K562 (cell line): ENCODE data around the gene RBM34. TPM values are rescaled to one million over a fixed set of nuclear protein-coding genes. Genes with fewer than 3 reads are reported as not detected.

Experiments used
- ATAC-seq: fragments of 200-7000 bp; cut with Tn5 transposase; 3 replicates; pipeline ENCODE4 v1.9.1; 2020; ENCODE audit warnings: moderate library complexity
- BruUV-seq: library from RNA; stranded (reverse); fragments of 400-500 nt; replicated peaks from 2 replicates; lab custom pipeline; 2021; lab: Mats Ljungman, UMichigan
- CTCF ChIA-PET: fragments of 300-600 bp; formaldehyde crosslinking; extraction: SDS; loops from one replicate; lab custom pipeline; 2021; ENCODE audit warnings: low intra/inter-chr PET ratio; lab: Yijun Ruan, JAX
- POLR2A ChIA-PET: fragments of 300-600, 350-650 bp; sonication (Branson Sonifier 250); formaldehyde crosslinking; extraction: SDS; loops from one replicate; lab custom pipeline; 2021; ENCODE audit warnings: antibody characterized with exemption, inconsistent platforms; lab: Yijun Ruan, JAX
- DNase-seq, 4 experiments: peaks; one replicate each; pipeline versions ENCODE4 v3.0.0 to v3.0.0-alpha.2; 2011 to 2018; ENCODE audit warnings: low spot score in 3 of 4, mixed read lengths in 3 of 4; ENCODE audit errors: extremely low read depth in 1 of 4
- FAIRE-seq: peaks from 2 replicates; lab custom pipeline; 2011; peaks lifted over from hg19 to GRCh38; lab: Jason Lieb, UNC
- H2AFZ ChIP-seq: 2 replicates; pipeline ENCODE4 v1.6.0; 2011; ENCODE audit warnings: low read depth, low read length, control low read depth, inconsistent platforms
- H3K27ac ChIP-seq: fragments of 200-600 bp; 3 replicates; pipeline ENCODE4 v1.8.0; 2011; ENCODE audit warnings: low read depth, mild to moderate bottlenecking, control low read depth, inconsistent platforms, low read length, moderate library complexity, mixed read lengths; ENCODE audit errors: extremely low read depth
- H3K27me3 ChIP-seq, 2 experiments: fragments of 300-600 bp in 1 of 2; 2 replicates in 1 of 2; 3 replicates in 1 of 2; pipeline versions ENCODE4 v1.6.0 to v1.8.0; 2011; ENCODE audit warnings: inconsistent platforms in 2 of 2, low read length in 2 of 2, mild to moderate bottlenecking in 1 of 2, mixed read lengths in 1 of 2, moderate library complexity in 1 of 2; ENCODE audit not compliant: control insufficient read depth in 2 of 2, insufficient read depth in 2 of 2
- H3K36me3 ChIP-seq: fragments of 300-600 bp; 3 replicates; pipeline ENCODE4 v1.8.0; 2011; ENCODE audit warnings: mild to moderate bottlenecking, low read length, inconsistent platforms; ENCODE audit not compliant: control insufficient read depth, insufficient read depth
- H3K4me1 ChIP-seq, 2 experiments: fragments of 200-600 bp in 1 of 2; replicated peaks in 1 of 2; 2 replicates in 1 of 2; 3 replicates in 1 of 2; pipeline versions ENCODE4 v1.5.1 to v1.8.0; 2011; ENCODE audit warnings: inconsistent platforms in 2 of 2, low read length in 2 of 2, mild to moderate bottlenecking in 1 of 2, mixed read lengths in 1 of 2, moderate library complexity in 1 of 2; ENCODE audit not compliant: control insufficient read depth in 2 of 2, insufficient read depth in 2 of 2
- H3K4me2 ChIP-seq: 2 replicates; pipeline ENCODE4 v1.6.1; 2011; ENCODE audit warnings: low read length, control low read depth, inconsistent platforms, mixed read lengths; ENCODE audit not compliant: insufficient read depth
- H3K4me3 ChIP-seq: fragments of 200-600 bp; sonication (generic), shearing (Covaris generic); 2 replicates; pipeline ENCODE4 v1.5.1; 2016; ENCODE audit warnings: control low read depth, inconsistent platforms
- H3K79me2 ChIP-seq: fragments of 200-600 bp; 3 replicates; pipeline ENCODE4 v1.8.0; 2011; ENCODE audit warnings: low read length, inconsistent platforms; ENCODE audit not compliant: control insufficient read depth, insufficient read depth
- H3K9ac ChIP-seq, 2 experiments: 2 replicates each; pipeline versions ENCODE4 v1.6.0 to v1.6.1; 2011; ENCODE audit warnings: low read depth in 2 of 2, low read length in 2 of 2, control low read depth in 1 of 2, inconsistent platforms in 1 of 2, mild to moderate bottlenecking in 1 of 2, mixed read lengths in 1 of 2; ENCODE audit not compliant: insufficient read depth in 1 of 2
- H3K9me1 ChIP-seq: one replicate; pipeline ENCODE4 v1.6.0; 2011; ENCODE audit warnings: inconsistent platforms, mild to moderate bottlenecking, low read length, moderate library complexity; ENCODE audit not compliant: control insufficient read depth, insufficient read depth
- H3K9me3 ChIP-seq: replicated peaks from 2 replicates; pipeline ENCODE4 v1.5.1; 2011; ENCODE audit warnings: low read depth, low read length, inconsistent platforms; ENCODE audit not compliant: control insufficient read depth, insufficient read depth
- H4K20me1 ChIP-seq: replicated peaks from 2 replicates; pipeline ENCODE4 v1.6.1; 2011; ENCODE audit warnings: low read length, inconsistent platforms, mixed read lengths; ENCODE audit not compliant: control insufficient read depth, insufficient read depth
- ARNT ChIP-seq, 2 experiments: fragments of 450-650 bp; IDR thresholded peaks; 2 replicates each; pipeline ENCODE4 v1.6.1; 2016; ENCODE audit warnings: mild to moderate bottlenecking in 1 of 2
- KLF16 ChIP-seq: IDR thresholded peaks from 2 replicates; pipeline ENCODE4 v1.6.1; 2016; ENCODE audit warnings: antibody characterized with exemption
- NRF1 ChIP-seq, 2 experiments: fragments of 450-650 bp; IDR thresholded peaks in 1 of 2; conservative IDR thresholded peaks in 1 of 2; 2 replicates each; pipeline ENCODE4 v1.6.1; 2014; ENCODE audit warnings: mild to moderate bottlenecking in 2 of 2
- XRCC5 ChIP-seq: fragments of 200-400 bp; formaldehyde crosslinking; IDR thresholded peaks from 2 replicates; pipeline ENCODE4 v1.6.1; 2017; ENCODE audit warnings: low read depth, mild to moderate bottlenecking, low read length
- ZNF274 ChIP-seq: IDR thresholded peaks from 2 replicates; pipeline ENCODE4 v1.6.1; 2011; ENCODE audit warnings: low read depth, mild to moderate bottlenecking, low read length, moderate library complexity, borderline replicate concordance
- WGBS: fragments of 100-300 bp; shearing (Covaris generic); methylation state at CpG from one replicate; pipeline ENCODE4 v1.1.6; 2016; ENCODE audit warnings: low coverage, mixed read lengths; ENCODE audit not compliant: insufficient coverage; ENCODE audit errors: missing lambda C conversion rate; 5-methylcytosine and 5-hydroxymethylcytosine counted together
- in situ Hi-C: fragments of 300-500 bp; cut with MboI; formaldehyde crosslinking; loops from 4 replicates; pipeline ENCODE4 v1.15.0; 2018; ENCODE audit warnings: inconsistent platforms, mixed read lengths
- intact Hi-C: fragments of 100-400 bp; cut with micrococcal nuclease; formaldehyde crosslinking; loops from 2 replicates; pipeline ENCODE4 v1.14.2; 2022
- polyA plus RNA-seq, 8 experiments: library from polyadenylated mRNA; depleted of rRNA in 4 of 8; stranded (reverse) in 5 of 8; unstranded in 3 of 8; fragments of >200 nt; fragmentation: Nextera tagmentation in 2 of 8; fragmentation: Illumina TruSeq in 1 of 8; extraction: Ambion mirVana in 2 of 8; extraction: Trizol in 1 of 8; gene quantifications; 2 replicates each; pipeline versions ENCODE4 v1.2.1 to v1.2.3, GENCODE V29; 2011 to 2014; ENCODE audit warnings: inconsistent platforms in 1 of 8, missing spikeins in 1 of 8
- total RNA-seq, 7 experiments: library from RNA; depleted of rRNA in 6 of 7; stranded (reverse); fragments of >200 nt in 6 of 7; fragmentation: Illumina TruSeq in 2 of 7; extraction: Trizol in 2 of 7; gene quantifications; 2 replicates each; pipeline versions ENCODE4 v1.2.1 to v1.2.3, GENCODE V29; 2011 to 2021; ENCODE audit warnings: low replicate concordance in 1 of 7
- TF ChIP-seq, protein P1 (sequence below): sonication (generic); formaldehyde crosslinking; IDR thresholded peaks from 2 replicates; pipeline ENCODE4 v1.8.0; 2022; ENCODE audit warnings: mild to moderate bottlenecking, missing genetic modification reagents, borderline replicate concordance
- TF ChIP-seq, protein P2 (sequence below): fragments of 250-450 bp; sonication (Bioruptor Pico); IDR thresholded peaks from 2 replicates; pipeline ENCODE4 v1.9.0; 2021; ENCODE audit warnings: mild to moderate bottlenecking
- TF ChIP-seq, protein P3 (sequence below): fragments of 250-450 bp; sonication (Bioruptor Pico); IDR thresholded peaks from 2 replicates; pipeline ENCODE4 v1.8.0; 2022; ENCODE audit warnings: inconsistent platforms, mild to moderate bottlenecking, moderate library complexity, borderline replicate concordance
- TF ChIP-seq, protein P4 (sequence below): sonication (generic); formaldehyde crosslinking; IDR thresholded peaks from 2 replicates; pipeline ENCODE4 v1.8.1; 2022; ENCODE audit warnings: missing genetic modification reagents

The RBM34 gene
- total and polyA plus RNA-seq, 9 of the 15 experiments (the other 6 are each of a cell fraction or from before 2014, with no cell fraction given) = 64.0 to 178 (median 124) TPM

DNA sequence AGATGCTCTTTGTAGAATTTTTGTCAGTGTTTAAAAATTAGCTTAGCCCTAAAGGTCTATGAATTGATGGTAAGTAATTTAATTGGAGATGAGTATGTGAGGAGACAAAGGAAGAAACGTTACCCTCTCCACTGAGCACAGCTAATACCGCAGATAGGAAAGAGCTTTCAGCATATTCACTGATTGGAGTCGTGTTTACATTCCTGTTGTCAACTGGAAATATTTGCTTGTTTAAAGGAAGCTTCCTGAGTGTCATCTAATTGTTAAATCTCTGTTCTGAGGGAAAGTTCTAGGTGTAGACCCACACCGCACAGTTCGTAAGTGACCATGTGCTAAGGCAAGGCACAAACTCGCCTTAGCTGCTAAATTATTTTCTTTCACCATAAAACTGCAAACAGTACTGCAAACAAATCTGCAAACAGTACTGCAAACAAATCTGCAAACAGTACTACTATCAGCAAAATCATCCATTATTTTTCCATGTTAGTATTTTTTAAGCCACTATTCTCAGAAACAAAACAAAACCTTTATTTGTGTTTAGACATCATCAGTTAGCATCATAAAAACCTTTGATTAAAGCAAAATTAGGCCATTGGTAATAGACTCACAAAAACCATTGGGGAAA, 65.0 kb downstream of the RBM34 start:
- H3K9me3 ChIP-seq = 0 out of 2 replicates have a peak, but pooled peaks cover 2% of the 10 kb centered on the region
- intact Hi-C loops = no loop called here
- no peak overlapping the region for H3K4me3 ChIP-seq
- no peak overlapping the region for H2AFZ ChIP-seq
- BruUV-seq = no TSS peak
- in situ Hi-C loops = loop anchor here (10.0 kb wide), 4 partner anchors 319 to 971 kb away; no protein-coding TSS in a partner anchor
- H3K9me1 ChIP-seq = no peaks in the 10 kb centered on the region
- ATAC-seq (no peak), FAIRE-seq (no peak), DNase-seq (no peak)
- no peak overlapping the region for H3K4me2 ChIP-seq
- no peaks in the 10 kb centered on the region for H4K20me1 ChIP-seq
- ChIA-PET POLR2A (interaction anchor here (0.6 to 1.0 kb wide), 6 partner anchors 8 to 1742 kb away, joined by 3 read pairs; no protein-coding TSS in a partner anchor), CTCF (no interaction called here)
- H3K27ac ChIP-seq = no peak overlapping the region
- no peak overlapping the region for H3K9ac ChIP-seq
- TF ChIP-seq, protein P1, sequence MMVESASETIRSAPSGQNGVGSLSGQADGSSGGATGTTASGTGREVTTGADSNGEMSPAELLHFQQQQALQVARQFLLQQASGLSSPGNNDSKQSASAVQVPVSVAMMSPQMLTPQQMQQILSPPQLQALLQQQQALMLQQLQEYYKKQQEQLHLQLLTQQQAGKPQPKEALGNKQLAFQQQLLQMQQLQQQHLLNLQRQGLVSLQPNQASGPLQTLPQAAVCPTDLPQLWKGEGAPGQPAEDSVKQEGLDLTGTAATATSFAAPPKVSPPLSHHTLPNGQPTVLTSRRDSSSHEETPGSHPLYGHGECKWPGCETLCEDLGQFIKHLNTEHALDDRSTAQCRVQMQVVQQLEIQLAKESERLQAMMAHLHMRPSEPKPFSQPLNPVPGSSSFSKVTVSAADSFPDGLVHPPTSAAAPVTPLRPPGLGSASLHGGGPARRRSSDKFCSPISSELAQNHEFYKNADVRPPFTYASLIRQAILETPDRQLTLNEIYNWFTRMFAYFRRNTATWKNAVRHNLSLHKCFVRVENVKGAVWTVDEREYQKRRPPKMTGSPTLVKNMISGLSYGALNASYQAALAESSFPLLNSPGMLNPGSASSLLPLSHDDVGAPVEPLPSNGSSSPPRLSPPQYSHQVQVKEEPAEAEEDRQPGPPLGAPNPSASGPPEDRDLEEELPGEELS (CRISPR knock-in tag) = no peak
- no peak for TF ChIP-seq ARNT (IDR thresholded peaks at IDR 0.05)
- no peak for TF ChIP-seq XRCC5
- TF ChIP-seq, protein P2, sequence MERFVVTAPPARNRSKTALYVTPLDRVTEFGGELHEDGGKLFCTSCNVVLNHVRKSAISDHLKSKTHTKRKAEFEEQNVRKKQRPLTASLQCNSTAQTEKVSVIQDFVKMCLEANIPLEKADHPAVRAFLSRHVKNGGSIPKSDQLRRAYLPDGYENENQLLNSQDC (CRISPR knock-in tag) = no peak
- TF ChIP-seq, protein P3, sequence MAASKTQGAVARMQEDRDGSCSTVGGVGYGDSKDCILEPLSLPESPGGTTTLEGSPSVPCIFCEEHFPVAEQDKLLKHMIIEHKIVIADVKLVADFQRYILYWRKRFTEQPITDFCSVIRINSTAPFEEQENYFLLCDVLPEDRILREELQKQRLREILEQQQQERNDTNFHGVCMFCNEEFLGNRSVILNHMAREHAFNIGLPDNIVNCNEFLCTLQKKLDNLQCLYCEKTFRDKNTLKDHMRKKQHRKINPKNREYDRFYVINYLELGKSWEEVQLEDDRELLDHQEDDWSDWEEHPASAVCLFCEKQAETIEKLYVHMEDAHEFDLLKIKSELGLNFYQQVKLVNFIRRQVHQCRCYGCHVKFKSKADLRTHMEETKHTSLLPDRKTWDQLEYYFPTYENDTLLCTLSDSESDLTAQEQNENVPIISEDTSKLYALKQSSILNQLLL (CRISPR knock-in tag) = no peak
- TF ChIP-seq NRF1 (conservative IDR thresholded peaks at IDR 0.05 in 1 of 2, IDR thresholded peaks at IDR 0.05 in 1 of 2) = no peak
- no peak for TF ChIP-seq KLF16
- TF ChIP-seq ZNF274 = no peak
- TF ChIP-seq, protein P4, sequence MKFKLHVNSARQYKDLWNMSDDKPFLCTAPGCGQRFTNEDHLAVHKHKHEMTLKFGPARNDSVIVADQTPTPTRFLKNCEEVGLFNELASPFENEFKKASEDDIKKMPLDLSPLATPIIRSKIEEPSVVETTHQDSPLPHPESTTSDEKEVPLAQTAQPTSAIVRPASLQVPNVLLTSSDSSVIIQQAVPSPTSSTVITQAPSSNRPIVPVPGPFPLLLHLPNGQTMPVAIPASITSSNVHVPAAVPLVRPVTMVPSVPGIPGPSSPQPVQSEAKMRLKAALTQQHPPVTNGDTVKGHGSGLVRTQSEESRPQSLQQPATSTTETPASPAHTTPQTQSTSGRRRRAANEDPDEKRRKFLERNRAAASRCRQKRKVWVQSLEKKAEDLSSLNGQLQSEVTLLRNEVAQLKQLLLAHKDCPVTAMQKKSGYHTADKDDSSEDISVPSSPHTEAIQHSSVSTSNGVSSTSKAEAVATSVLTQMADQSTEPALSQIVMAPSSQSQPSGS (CRISPR knock-in tag) = no peak
- no peaks in the 10 kb centered on the region for H3K79me2 ChIP-seq
- no peaks in the 10 kb centered on the region for H3K36me3 ChIP-seq
- peaks cover 4 to 13% of the 10 kb centered on the region in 2 experiments; a peak in 4 of 5 replicates for H3K4me1 ChIP-seq
- H3K27me3 ChIP-seq = no peaks in the 10 kb centered on the region
- 39% methylated on average over 6 of the region's 6 CpGs for WGBS
